ENCODE measurements around the gene ZNF497.

ZNF497 gene

DNA sequence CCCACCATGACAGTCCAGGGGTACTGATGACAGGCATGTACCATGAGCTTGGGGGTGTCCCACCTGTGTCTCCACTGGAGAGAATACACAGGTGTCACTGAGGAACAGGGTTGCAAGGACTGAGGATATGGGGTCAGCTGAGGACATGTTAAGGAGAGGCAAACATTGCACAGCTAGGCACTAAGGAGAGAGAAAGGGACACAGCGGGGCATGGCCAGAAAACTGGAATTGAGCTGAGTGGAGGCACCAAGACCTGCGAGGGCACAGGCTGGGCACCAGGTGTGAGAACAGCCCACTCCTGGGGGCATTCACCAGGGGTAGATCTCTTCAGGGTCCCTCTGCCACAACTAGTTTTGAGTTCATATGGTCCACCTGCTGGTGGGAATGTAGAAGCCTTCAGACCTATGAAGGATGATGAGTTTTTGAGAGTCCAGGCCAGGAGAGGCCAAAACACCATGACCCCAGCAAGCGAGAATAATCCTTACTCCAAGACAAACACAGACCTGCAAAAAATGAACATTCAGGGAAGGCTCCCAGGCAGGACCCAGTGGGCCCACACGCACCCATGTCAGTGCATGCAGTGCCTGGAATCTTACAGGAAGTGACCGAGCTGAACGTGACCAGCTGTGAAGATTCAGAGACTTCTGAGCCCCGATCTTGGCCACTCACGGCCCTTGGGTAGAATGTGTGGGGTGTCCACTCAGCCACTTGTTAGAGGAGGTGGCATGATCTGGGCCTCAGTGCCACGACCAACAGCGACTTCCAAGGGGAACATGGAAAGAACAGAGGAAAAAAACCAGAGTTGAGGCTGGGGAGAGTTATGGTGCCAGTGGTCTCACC is 44.5 kb upstream of the ZNF497 start:
- TF ChIP-seq, protein P1, sequence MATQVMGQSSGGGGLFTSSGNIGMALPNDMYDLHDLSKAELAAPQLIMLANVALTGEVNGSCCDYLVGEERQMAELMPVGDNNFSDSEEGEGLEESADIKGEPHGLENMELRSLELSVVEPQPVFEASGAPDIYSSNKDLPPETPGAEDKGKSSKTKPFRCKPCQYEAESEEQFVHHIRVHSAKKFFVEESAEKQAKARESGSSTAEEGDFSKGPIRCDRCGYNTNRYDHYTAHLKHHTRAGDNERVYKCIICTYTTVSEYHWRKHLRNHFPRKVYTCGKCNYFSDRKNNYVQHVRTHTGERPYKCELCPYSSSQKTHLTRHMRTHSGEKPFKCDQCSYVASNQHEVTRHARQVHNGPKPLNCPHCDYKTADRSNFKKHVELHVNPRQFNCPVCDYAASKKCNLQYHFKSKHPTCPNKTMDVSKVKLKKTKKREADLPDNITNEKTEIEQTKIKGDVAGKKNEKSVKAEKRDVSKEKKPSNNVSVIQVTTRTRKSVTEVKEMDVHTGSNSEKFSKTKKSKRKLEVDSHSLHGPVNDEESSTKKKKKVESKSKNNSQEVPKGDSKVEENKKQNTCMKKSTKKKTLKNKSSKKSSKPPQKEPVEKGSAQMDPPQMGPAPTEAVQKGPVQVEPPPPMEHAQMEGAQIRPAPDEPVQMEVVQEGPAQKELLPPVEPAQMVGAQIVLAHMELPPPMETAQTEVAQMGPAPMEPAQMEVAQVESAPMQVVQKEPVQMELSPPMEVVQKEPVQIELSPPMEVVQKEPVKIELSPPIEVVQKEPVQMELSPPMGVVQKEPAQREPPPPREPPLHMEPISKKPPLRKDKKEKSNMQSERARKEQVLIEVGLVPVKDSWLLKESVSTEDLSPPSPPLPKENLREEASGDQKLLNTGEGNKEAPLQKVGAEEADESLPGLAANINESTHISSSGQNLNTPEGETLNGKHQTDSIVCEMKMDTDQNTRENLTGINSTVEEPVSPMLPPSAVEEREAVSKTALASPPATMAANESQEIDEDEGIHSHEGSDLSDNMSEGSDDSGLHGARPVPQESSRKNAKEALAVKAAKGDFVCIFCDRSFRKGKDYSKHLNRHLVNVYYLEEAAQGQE (IDR thresholded peaks at IDR 0.05; ENCODE audit: low read depth), result no peak
- no peak for TF ChIP-seq ZBTB7A (IDR thresholded peaks at IDR 0.05; ENCODE audit: low read depth)
- no peak for TF ChIP-seq EP300 (IDR thresholded peaks at IDR 0.05; ENCODE audit: borderline replicate concordance)
- TF ChIP-seq CEBPB (IDR thresholded peaks at IDR 0.05), result no peak
- TF ChIP-seq TEAD4 (IDR thresholded peaks at IDR 0.05), result peak; percentile 64
- TF ChIP-seq, protein P2, sequence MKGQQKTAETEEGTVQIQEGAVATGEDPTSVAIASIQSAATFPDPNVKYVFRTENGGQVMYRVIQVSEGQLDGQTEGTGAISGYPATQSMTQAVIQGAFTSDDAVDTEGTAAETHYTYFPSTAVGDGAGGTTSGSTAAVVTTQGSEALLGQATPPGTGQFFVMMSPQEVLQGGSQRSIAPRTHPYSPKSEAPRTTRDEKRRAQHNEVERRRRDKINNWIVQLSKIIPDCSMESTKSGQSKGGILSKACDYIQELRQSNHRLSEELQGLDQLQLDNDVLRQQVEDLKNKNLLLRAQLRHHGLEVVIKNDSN (IDR thresholded peaks at IDR 0.05), result no peak

DNA sequence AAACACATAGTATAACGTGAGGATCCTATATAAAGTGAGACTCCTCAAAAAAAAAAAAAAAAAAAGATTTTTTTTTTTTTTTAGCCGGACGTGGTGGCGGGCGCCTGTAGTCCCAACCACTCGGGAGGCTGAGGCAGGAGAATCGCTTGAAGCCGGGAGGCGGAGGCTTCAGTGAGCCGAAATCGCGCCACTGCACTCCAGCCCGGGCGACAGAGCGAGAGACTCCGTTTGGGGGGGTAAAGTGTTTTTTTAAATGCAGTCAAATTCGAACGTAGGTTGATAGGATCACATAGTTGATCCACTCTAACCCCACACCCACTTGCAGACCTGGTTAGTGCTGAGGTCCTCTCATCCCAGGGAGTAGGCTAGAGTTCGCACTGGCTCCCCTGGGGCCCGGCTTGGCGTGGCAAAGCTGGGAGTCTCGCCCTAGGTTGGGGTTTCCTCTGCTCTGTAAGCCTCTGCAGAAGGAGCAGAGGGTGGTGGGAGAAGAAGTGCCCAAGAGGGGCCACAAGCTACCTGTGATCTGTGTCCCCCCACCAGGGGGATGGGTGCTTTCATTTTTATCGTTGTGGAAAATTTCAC is 39.4 kb upstream of the ZNF497 start:
- TF ChIP-seq CEBPB (IDR thresholded peaks at IDR 0.05), result no peak
- no peak for TF ChIP-seq TAF1 (IDR thresholded peaks at IDR 0.05; ENCODE audit: low read depth)
- TF ChIP-seq FOXM1 (IDR thresholded peaks at IDR 0.05; ENCODE audit: borderline replicate concordance, low read depth), result no peak
- no peak for TF ChIP-seq NFIC (IDR thresholded peaks at IDR 0.05)
- TF ChIP-seq EGR1 (IDR thresholded peaks at IDR 0.05), result no peak
- no peak for TF ChIP-seq EP300 (IDR thresholded peaks at IDR 0.05; ENCODE audit: borderline replicate concordance)
- no peak for TF ChIP-seq CREB1 (IDR thresholded peaks at IDR 0.05; ENCODE audit: low read depth)
- TF ChIP-seq TCF12 (IDR thresholded peaks at IDR 0.05; ENCODE audit: low read depth), result no peak
- TF ChIP-seq, protein P2 (IDR thresholded peaks at IDR 0.05), result no peak
- TF ChIP-seq TEAD4 (IDR thresholded peaks at IDR 0.05), result no peak
- TF ChIP-seq RAD21 (IDR thresholded peaks at IDR 0.05; ENCODE audit: low read depth), result no peak
- TF ChIP-seq, protein P1 (IDR thresholded peaks at IDR 0.05; ENCODE audit: low read depth), result no peak
- TF ChIP-seq YY1 (IDR thresholded peaks at IDR 0.05; ENCODE audit: low read depth), result no peak
- TF ChIP-seq ZBTB7A (IDR thresholded peaks at IDR 0.05; ENCODE audit: low read depth), result no peak

DNA sequence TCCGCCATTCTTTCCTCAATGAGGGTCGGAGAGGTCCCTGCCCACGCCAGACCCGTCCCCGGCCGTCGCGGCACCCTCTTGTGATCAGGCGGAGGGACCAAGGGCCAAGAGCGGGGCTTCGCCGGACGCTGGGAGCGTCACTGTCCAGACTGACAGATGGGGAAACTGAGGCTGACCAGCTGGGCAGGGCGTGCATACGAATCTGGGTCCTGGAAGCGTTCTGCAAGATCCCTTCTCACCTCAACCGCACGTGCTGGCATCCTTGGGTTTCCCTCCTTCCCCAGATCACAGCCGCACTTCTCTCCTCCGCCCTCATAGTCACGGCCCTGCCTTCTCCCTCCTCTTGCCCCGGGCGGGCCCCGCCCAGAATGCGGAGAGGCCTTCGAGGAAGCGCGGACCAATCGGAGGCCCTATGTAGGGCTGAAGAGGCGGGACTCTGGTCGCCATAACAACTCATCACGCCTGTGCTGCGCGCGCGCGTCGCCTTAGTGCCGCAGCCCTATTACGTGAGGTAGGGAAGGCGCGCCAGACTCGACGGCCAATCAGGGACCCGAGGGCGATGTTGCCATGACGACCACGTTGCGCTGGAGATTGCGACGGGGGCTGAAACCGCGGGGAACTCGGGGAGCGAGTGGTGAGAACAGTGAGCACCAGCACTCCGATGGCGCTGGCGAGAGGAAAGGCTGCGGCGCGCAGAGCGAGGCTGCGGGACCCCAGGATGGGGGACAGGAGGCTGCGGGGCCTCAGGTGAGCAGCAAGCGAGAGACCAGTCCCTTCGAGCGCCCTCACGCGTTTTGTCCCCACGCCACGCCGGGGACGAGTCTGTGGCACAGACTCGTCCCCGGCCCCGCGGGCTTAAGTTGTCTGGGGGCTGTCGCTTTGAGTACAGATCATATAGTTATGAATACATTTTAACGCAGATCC is 38.6 kb upstream of the ZNF497 start:
- TF ChIP-seq, protein P3, sequence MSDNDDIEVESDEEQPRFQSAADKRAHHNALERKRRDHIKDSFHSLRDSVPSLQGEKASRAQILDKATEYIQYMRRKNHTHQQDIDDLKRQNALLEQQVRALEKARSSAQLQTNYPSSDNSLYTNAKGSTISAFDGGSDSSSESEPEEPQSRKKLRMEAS (IDR thresholded peaks at IDR 0.05), result peak; percentile 97
- TF ChIP-seq YY1 (IDR thresholded peaks at IDR 0.05; ENCODE audit: low read depth), result peak; percentile 69
- TF ChIP-seq NFIC (IDR thresholded peaks at IDR 0.05), result no peak
- TF ChIP-seq FOXM1 (IDR thresholded peaks at IDR 0.05; ENCODE audit: borderline replicate concordance, low read depth), result 0 out of 2 replicates have a peak, but pooled peaks have one; percentile 25
- peak; percentile 69; the same call in 1 of the 2 replicates for TF ChIP-seq CREB1 (IDR thresholded peaks at IDR 0.05; ENCODE audit: low read depth)
- TF ChIP-seq EGR1 (IDR thresholded peaks at IDR 0.05), result peak; percentile 15; the same call in 1 of the 2 replicates
- peak; percentile 87 for TF ChIP-seq TAF1 (IDR thresholded peaks at IDR 0.05; ENCODE audit: low read depth)
- TF ChIP-seq TCF12 (IDR thresholded peaks at IDR 0.05; ENCODE audit: low read depth), result no peak
- TF ChIP-seq CEBPB (IDR thresholded peaks at IDR 0.05), result no peak
- TF ChIP-seq, protein P1 (IDR thresholded peaks at IDR 0.05; ENCODE audit: low read depth), result no peak
- 0 out of 2 replicates have a peak, but pooled peaks have one; percentile 7 for TF ChIP-seq TEAD4 (IDR thresholded peaks at IDR 0.05)
- no peak for TF ChIP-seq EP300 (IDR thresholded peaks at IDR 0.05; ENCODE audit: borderline replicate concordance)
- no peak for TF ChIP-seq RAD21 (IDR thresholded peaks at IDR 0.05; ENCODE audit: low read depth)
- TF ChIP-seq ZBTB7A (IDR thresholded peaks at IDR 0.05; ENCODE audit: low read depth), result no peak
- TF ChIP-seq, protein P2 (IDR thresholded peaks at IDR 0.05), result 0 out of 2 replicates have a peak, but pooled peaks have one; percentile 20

All from Ishikawa (cell line).